Astrocyte (in vitro differentiated cells and primary cell): ENCODE results near the gene SLC2A13.

Experiments
- CTCF ChIP-seq: IDR thresholded peaks from 2 replicates; pipeline ENCODE4 v1.5.1; 2011; ENCODE audit warnings: low read depth, mild to moderate bottlenecking, inconsistent platforms, low read length, moderate library complexity; ENCODE audit not compliant: insufficient read depth
- EZH2 ChIP-seq: IDR thresholded peaks from 2 replicates; pipeline ENCODE4 v1.6.1; 2012; ENCODE audit warnings: mild to moderate bottlenecking, low read length, inconsistent platforms; ENCODE audit not compliant: insufficient read depth

- no peak for TF ChIP-seq CTCF
- TF ChIP-seq EZH2 = no peak
Measured at GRCh38 chr12:40086471-40086870, 19.4 kb downstream of the SLC2A13 start.
